Body of pancreas (tissue), 4 donors: Measurements from ENCODE around the gene GATA2. TPM values are rescaled to one million over a fixed set of nuclear protein-coding genes. Genes with fewer than 3 reads are reported as not detected.

Experiments
- ATAC-seq: fragments of 150-250 bp; one replicate; pipeline ENCODE4 v1.9.1; 2016
- DNase-seq, 4 donors: peaks; one replicate each; pipeline ENCODE4 v3.0.0-alpha.2; 2019
- H3K27ac ChIP-seq, 4 donors: fragments of 200-600 bp; sonication (generic); 1 replicate in 3 of 4; 2 replicates in 1 of 4; pipeline versions ENCODE4 v1.5.1 to v1.6.1; 2016 to 2019; ENCODE audit warnings: mild to moderate bottlenecking in 1 of 4, mixed read lengths in 1 of 4, moderate library complexity in 1 of 4
- H3K27me3 ChIP-seq, 2 donors: fragments of 200-600 bp; sonication (generic); one replicate each; pipeline ENCODE4 v1.6.0; 2016; ENCODE audit warnings: mild to moderate bottlenecking in 1 of 2
- H3K36me3 ChIP-seq, 2 donors: fragments of 200-600 bp; sonication (generic); replicated peaks in 1 of 2; 2 replicates each; pipeline ENCODE4 v1.5.1; 2016; ENCODE audit warnings: low read depth in 2 of 2; ENCODE audit not compliant: insufficient read depth in 1 of 2
- H3K4me1 ChIP-seq: fragments of 200-600 bp; sonication (generic); one replicate; pipeline ENCODE4 v1.6.0; 2016
- H3K4me3 ChIP-seq, 2 donors: fragments of 200-600 bp; sonication (generic); 1 replicate in 1 of 2; 2 replicates in 1 of 2; pipeline ENCODE4 v1.5.1; 2016 to 2019
- H3K9me3 ChIP-seq, 3 donors: fragments of 200-600 bp; sonication (generic); 1 replicate in 2 of 3; 2 replicates in 1 of 3; pipeline ENCODE4 v1.5.1; 2016
- CTCF ChIP-seq, 7 experiments: fragments of 450-650 bp in 4 of 7; fragments of 200-600 bp in 3 of 7; sonication (generic) in 3 of 7; IDR thresholded peaks; one replicate each; pipeline ENCODE4 v1.5.1; 2016 to 2019; ENCODE audit warnings: antibody characterized with exemption in 7 of 7
- POLR2A ChIP-seq, 3 donors: fragments of 450-650 bp; IDR thresholded peaks; one replicate each; pipeline ENCODE4 v1.6.1; 2016; ENCODE audit warnings: antibody characterized with exemption in 3 of 3, mild to moderate bottlenecking in 2 of 3
- WGBS, 2 donors: methylation state at CpG; one replicate each; pipeline ENCODE4 v1.1.5; 2017; 5-methylcytosine and 5-hydroxymethylcytosine counted together
- intact Hi-C: fragments of 100-400 bp; cut with DNase I; formaldehyde crosslinking; loops from one replicate; pipeline ENCODE4 v1.15.1; 2023
- total RNA-seq, 2 donors: library from RNA; depleted of rRNA; stranded (reverse); fragments of >200 nt; gene quantifications; one replicate each; pipeline ENCODE4 v1.1.0, GENCODE V29; 2016

The GATA2 gene
- total RNA-seq, 2 donors from 2014 or later = 11.7 to 12.9 TPM

GRCh38 chr3:128488991-128489673 is 3.9 kb downstream of the GATA2 start:
- Histone ChIP-seq H3K4me3 (peak overlapping the region; percentile 17 to 20), H3K27me3 (peaks cover 0 to 11% of the 10 kb centered on the region in 2 donors), H3K4me1 (peaks cover 81% of the 10 kb centered on the region), H3K27ac (peak overlapping the region; percentile 70 to 97 (median 95)), H3K36me3 (no peaks in the 10 kb centered on the region), H3K9me3 (no peaks in the 10 kb centered on the region)
- no peak for TF ChIP-seq CTCF (IDR thresholded peaks at IDR 0.05)
- peak; percentile 61 to 74 (median 65) for TF ChIP-seq POLR2A (IDR thresholded peaks at IDR 0.05)
- DNase-seq (peak; percentile 77 to 84 (median 82)), ATAC-seq (peak; percentile 58)
- 0% methylated on average over 47 of the region's 71 CpGs; no CpG with 5 or more reads in 1 of the 2 donors for WGBS, 2 donors
- intact Hi-C loops = no loop called here

GRCh38 chr3:128488636-128488990 is 4.4 kb downstream of the GATA2 start:
- H3K36me3 ChIP-seq = no peaks in the 10 kb centered on the region
- H3K27ac ChIP-seq = peak overlapping the region; percentile 70 to 97 (median 95)
- TF ChIP-seq POLR2A (IDR thresholded peaks at IDR 0.05) (no peak), CTCF (IDR thresholded peaks at IDR 0.05) (no peak)
- DNase-seq = no peak
- intact Hi-C loops = no loop called here
- no peaks in the 10 kb centered on the region for H3K9me3 ChIP-seq
- ATAC-seq = peak; percentile 8
- 1% methylated on average over 21 of the region's 21 CpGs; no CpG with 5 or more reads in 1 of the 2 donors for WGBS, 2 donors
- H3K4me3 ChIP-seq = peak overlapping the region in 1 of 2 donors; percentile 6
- peaks cover 0 to 12% of the 10 kb centered on the region in 2 donors for H3K27me3 ChIP-seq
- peaks cover 76% of the 10 kb centered on the region for H3K4me1 ChIP-seq

- intact Hi-C loops = no loop called here
- DNase-seq (peak; percentile 88 to 92 (median 89)), ATAC-seq (peak; percentile 69)
- Histone ChIP-seq H3K36me3 (no peaks in the 10 kb centered on the region), H3K27me3 (peaks cover 0 to 15% of the 10 kb centered on the region in 2 donors), H3K4me3 (peak overlapping the region; percentile 19 to 44), H3K9me3 (no peaks in the 10 kb centered on the region), H3K27ac (peak overlapping the region; percentile 70 to 97 (median 95)), H3K4me1 (peaks cover 70% of the 10 kb centered on the region)
- TF ChIP-seq POLR2A (IDR thresholded peaks at IDR 0.05) (peak; percentile 75 to 81 (median 79)), CTCF (IDR thresholded peaks at IDR 0.05) (no peak)
- WGBS, 2 donors = 0 to 1% methylated on average over 2 to 62 of the region's 68 CpGs
Observed at GRCh38 chr3:128487813-128488635, 5.0 kb downstream of the GATA2 start.

GRCh38 chr3:128487538-128487812 is 5.5 kb downstream of the GATA2 start:
- no peaks in the 10 kb centered on the region for H3K9me3 ChIP-seq
- H3K27ac ChIP-seq = peak overlapping the region; percentile 70 to 97 (median 95)
- DNase-seq (no peak), ATAC-seq (no peak)
- H3K36me3 ChIP-seq = no peaks in the 10 kb centered on the region
- H3K4me3 ChIP-seq = peak overlapping the region; percentile 44 to 57
- H3K27me3 ChIP-seq = peaks cover 0 to 15% of the 10 kb centered on the region in 2 donors
- TF ChIP-seq POLR2A (IDR thresholded peaks at IDR 0.05) (no peak), CTCF (IDR thresholded peaks at IDR 0.05) (no peak)
- WGBS, 2 donors = 0 to 1% methylated on average over 4 to 16 of the region's 18 CpGs
- H3K4me1 ChIP-seq = peaks cover 65% of the 10 kb centered on the region
- intact Hi-C loops = no loop called here
